Peyer's patch (tissue), 4 donors: ENCODE measurements around the gene PRR22.

Source experiments
- CTCF ChIP-seq, 6 experiments: fragments of 450-650 bp in 4 of 6; fragments of 200-600 bp in 2 of 6; sonication (generic) in 1 of 6; IDR thresholded peaks; one replicate each; pipeline ENCODE4 v1.5.1; 2017 to 2019; ENCODE audit warnings: antibody characterized with exemption in 6 of 6, mild to moderate bottlenecking in 3 of 6, moderate library complexity in 1 of 6
- POLR2A ChIP-seq, 2 donors: fragments of 450-650 bp; IDR thresholded peaks; one replicate each; pipeline ENCODE4 v1.5.1; 2017; ENCODE audit warnings: antibody characterized with exemption in 2 of 2, mild to moderate bottlenecking in 2 of 2, moderate library complexity in 2 of 2

GRCh38 chr19:5822181-5822844, 37.8 kb upstream of the PRR22 start:
- no peak for TF ChIP-seq CTCF (IDR thresholded peaks at IDR 0.05)
- TF ChIP-seq POLR2A (IDR thresholded peaks at IDR 0.05) = no peak
